Measurements from ENCODE around the gene ZNRF3. TPM values are rescaled to one million over a fixed set of nuclear protein-coding genes. Genes with fewer than 3 reads are reported as not detected.

Gene ZNRF3
- total RNA-seq, 2 donors from 2014 or later = 7.8 to 8.6 TPM

GRCh38 chr22:29011240-29012100, 128.1 kb downstream of the ZNRF3 start:
- intact Hi-C loops (cut with DNase I) = no loop called here
- no peaks in the 10 kb centered on the region for H3K36me3 ChIP-seq (replicated peaks in 1 of 2; ENCODE audit: insufficient read depth in 1 of 2, low read depth in 2 of 2)
- DNase-seq (peak in 3 of 4 donors; percentile 41 to 51 (median 50)), ATAC-seq (no peak)
- no peaks in the 10 kb centered on the region for H3K27me3 ChIP-seq
- H3K27ac ChIP-seq = no peak overlapping the region
- H3K9me3 ChIP-seq = no peaks in the 10 kb centered on the region
- 46 to 78% methylated on average over 14 of the region's 14 CpGs for WGBS, 2 donors
- H3K4me3 ChIP-seq = no peak overlapping the region
- no peak for TF ChIP-seq POLR2A (IDR thresholded peaks at IDR 0.05)
- no peak for TF ChIP-seq CTCF (IDR thresholded peaks at IDR 0.05)
- peaks cover 15% of the 10 kb centered on the region for H3K4me1 ChIP-seq

- no peak overlapping the region for H3K27ac ChIP-seq
Measured at GRCh38 chr22:29012101-29012433, 128.7 kb downstream of the ZNRF3 start.

DNA sequence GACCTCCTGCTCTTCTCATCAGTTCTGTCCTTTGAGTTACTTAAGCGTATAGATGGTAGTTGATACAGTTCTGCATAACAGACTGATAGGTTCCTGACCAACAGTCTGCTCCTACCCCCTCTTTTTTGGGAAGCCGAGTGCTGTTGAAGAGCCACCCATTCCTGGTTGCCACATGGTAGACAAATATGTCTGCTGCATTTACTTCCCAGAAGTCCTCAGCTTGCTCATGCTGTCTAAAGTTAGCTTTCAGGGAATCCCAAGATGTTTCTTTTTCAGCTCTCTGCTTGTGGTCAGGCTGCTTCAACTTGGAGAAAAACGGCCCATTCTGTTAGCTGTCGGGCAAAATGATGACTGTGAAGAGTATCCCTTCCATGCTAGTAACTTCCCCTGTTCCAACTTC, 129.6 kb downstream of the ZNRF3 start:
- no peaks in the 10 kb centered on the region for H3K9me3 ChIP-seq
- peaks cover 22% of the 10 kb centered on the region for H3K4me1 ChIP-seq
- 84 to 90% methylated on average over 4 of the region's 4 CpGs for WGBS, 2 donors
- ATAC-seq (no peak), DNase-seq (no peak)
- no peak overlapping the region for H3K27ac ChIP-seq
- no peaks in the 10 kb centered on the region for H3K36me3 ChIP-seq (replicated peaks in 1 of 2; ENCODE audit: insufficient read depth in 1 of 2, low read depth in 2 of 2)
- TF ChIP-seq CTCF (IDR thresholded peaks at IDR 0.05) = no peak
- no peak for TF ChIP-seq POLR2A (IDR thresholded peaks at IDR 0.05)
- no peaks in the 10 kb centered on the region for H3K27me3 ChIP-seq
- no peak overlapping the region for H3K4me3 ChIP-seq
- intact Hi-C loops (cut with DNase I) = no loop called here

More at GRCh38 chr22:29012101-29012433, 128.7 kb downstream of the ZNRF3 start:
- H3K36me3 ChIP-seq (replicated peaks in 1 of 2; ENCODE audit: insufficient read depth in 1 of 2, low read depth in 2 of 2) = no peaks in the 10 kb centered on the region
- 94 to 99% methylated on average over 4 of the region's 4 CpGs for WGBS, 2 donors
- DNase-seq = no peak
- no peaks in the 10 kb centered on the region for H3K27me3 ChIP-seq
- H3K4me1 ChIP-seq = peaks cover 15% of the 10 kb centered on the region
- intact Hi-C loops (cut with DNase I) = no loop called here
- no peak for TF ChIP-seq POLR2A (IDR thresholded peaks at IDR 0.05)
- no peak for TF ChIP-seq CTCF (IDR thresholded peaks at IDR 0.05)
- no peak for ATAC-seq
- no peaks in the 10 kb centered on the region for H3K9me3 ChIP-seq
- H3K4me3 ChIP-seq = no peak overlapping the region

DNA sequence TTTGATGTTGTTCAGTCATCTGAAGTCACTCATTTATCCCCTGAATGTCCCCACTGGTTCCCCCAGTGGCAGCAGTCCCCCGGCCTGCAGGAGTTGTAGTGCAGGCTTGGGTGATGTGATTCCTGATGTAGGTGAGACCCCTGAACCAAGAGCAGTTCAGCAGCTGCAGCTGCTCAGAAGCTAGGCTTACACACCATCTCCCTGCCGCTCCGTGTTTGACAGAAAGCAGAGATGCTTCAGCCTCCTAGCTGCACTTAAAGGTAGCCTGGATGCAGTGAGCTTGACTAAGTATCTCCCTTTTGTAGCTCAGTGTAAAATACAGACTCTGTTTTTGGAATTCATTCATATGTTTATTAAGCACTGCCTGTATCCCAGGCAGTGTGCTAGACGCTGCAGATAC, 130.9 kb downstream of the ZNRF3 start:
- TF ChIP-seq POLR2A (IDR thresholded peaks at IDR 0.05) (no peak), CTCF (IDR thresholded peaks at IDR 0.05) (no peak)
- Histone ChIP-seq H3K4me1 (peaks cover 22% of the 10 kb centered on the region), H3K9me3 (no peaks in the 10 kb centered on the region), H3K4me3 (no peak overlapping the region), H3K27me3 (no peaks in the 10 kb centered on the region), H3K27ac (no peak overlapping the region), H3K36me3 (replicated peaks in 1 of 2; ENCODE audit: insufficient read depth in 1 of 2, low read depth in 2 of 2) (no peaks in the 10 kb centered on the region)
- ATAC-seq (no peak), DNase-seq (no peak)
- 91 to 94% methylated on average over 4 of the region's 4 CpGs for WGBS, 2 donors
- intact Hi-C loops (cut with DNase I) = no loop called here

- Histone ChIP-seq H3K27ac (no peak overlapping the region), H3K27me3 (no peaks in the 10 kb centered on the region), H3K36me3 (replicated peaks in 1 of 2; ENCODE audit: insufficient read depth in 1 of 2, low read depth in 2 of 2) (no peaks in the 10 kb centered on the region), H3K4me3 (no peak overlapping the region), H3K4me1 (peaks cover 22% of the 10 kb centered on the region), H3K9me3 (no peaks in the 10 kb centered on the region)
- no peak for DNase-seq
- intact Hi-C loops (cut with DNase I) = no loop called here
- 89 to 91% methylated on average over 4 of the region's 4 CpGs for WGBS, 2 donors
- TF ChIP-seq POLR2A (IDR thresholded peaks at IDR 0.05) (no peak), CTCF (IDR thresholded peaks at IDR 0.05) (no peak)
- no peak for ATAC-seq
Measured at GRCh38 chr22:29014773-29015172, 131.4 kb downstream of the ZNRF3 start.

All from body of pancreas (tissue), 4 donors.